ENCODE results near the gene BMERB1. TPM values are rescaled to one million over a fixed set of nuclear protein-coding genes. Genes with fewer than 3 reads are reported as not detected.
"Not testable (repeated sequence)": the region's sequence is repeated elsewhere in the genome, so short reads cannot be mapped to it uniquely, and the experiment has no call there.

BMERB1 gene
- total RNA-seq: 5.9 and 6.9 TPM in 2 replicates

- intact Hi-C loops (cut with micrococcal nuclease): no loop called here
Measured at GRCh38 chr16:15434425-15435215, at the start of gene BMERB1. BMERB1 (plus strand) TSS chr16:15434588; CDS start chr16:15434654, 66 bp downstream.

GRCh38 chr16:15388060-15388459 lies 46.3 kb upstream of the BMERB1 start:
- intact Hi-C loops (cut with micrococcal nuclease): not testable (repeated sequence)

DNA sequence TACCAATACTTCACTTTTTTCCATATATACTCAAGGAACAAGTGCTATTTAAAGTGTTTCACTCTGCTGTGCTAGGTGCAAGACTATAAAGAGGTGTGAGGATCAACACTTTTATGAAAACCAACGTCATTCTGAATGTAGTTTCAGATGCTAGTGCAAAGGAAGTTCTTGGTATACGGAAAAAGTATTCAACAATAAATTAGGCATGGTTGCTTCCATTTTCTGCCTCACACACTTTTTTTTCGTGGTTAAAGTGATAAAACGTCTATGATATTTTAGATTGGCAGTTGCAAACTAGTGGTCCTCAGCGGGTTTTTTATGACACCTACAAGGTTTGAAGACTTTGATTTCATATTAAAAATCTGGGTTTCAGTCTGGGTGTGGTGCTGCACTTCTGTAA lies 44.5 kb upstream of the BMERB1 start:
- intact Hi-C loops (cut with micrococcal nuclease): not testable (repeated sequence)

DNA sequence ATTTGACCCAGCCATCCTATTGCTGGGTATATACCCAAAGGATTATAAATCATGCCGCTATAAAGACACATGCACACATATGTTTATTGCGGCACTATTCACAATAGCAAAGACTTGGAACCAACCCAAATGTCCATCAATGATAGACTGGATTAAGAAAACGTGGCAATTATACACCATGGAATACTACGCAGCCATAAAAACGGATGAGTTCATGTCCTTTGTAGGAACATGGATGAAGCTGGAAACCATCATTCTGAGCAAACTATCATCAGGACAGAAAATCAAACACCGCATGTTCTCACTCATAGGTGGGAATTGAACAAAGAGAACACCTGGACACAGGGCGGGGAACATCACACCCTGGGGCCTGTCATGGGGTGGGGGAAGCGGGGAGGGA lies 41.4 kb upstream of the BMERB1 start:
- intact Hi-C loops (cut with micrococcal nuclease): not testable (repeated sequence)

- intact Hi-C loops (cut with micrococcal nuclease): not testable (repeated sequence)
Measured at GRCh38 chr16:15395631-15396508, 38.5 kb upstream of the BMERB1 start, which contains the start of gene MPV17L. MPV17L (plus strand) TSS chr16:15395754; CDS start chr16:15395898, 144 bp downstream.

- intact Hi-C loops (cut with micrococcal nuclease): not testable (repeated sequence)
Measured at GRCh38 chr16:15396509-15396829, 37.9 kb upstream of the BMERB1 start.

DNA sequence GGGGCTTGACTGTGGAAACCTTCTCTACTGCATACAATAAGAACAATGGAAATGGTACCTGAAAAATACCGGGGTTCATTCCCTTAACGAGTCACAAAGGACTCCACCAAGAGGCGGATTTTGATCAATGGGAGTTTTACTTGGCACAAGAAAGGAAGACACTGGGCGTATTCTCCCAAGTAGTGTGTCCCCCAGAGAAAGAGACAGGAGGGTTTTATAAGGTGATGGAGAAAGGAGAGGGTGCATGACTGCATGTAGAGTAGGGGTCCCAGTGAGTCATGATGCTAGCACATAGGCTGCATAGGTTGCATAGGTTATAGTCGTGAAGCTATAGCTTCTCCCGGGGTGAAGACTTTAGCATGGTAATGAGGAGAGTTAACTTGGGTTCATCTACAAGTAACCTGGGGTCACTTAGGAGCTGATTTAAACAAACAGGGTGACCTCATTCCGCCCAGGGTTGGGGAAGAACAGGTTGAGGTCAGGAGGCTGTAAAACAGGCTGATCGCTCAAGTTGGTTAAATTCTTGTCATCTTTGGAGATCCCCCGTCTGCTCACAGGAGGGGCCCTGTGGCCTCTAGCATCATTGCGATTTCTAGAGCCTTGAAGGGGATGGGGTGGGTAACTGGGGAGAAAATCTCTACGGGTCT lies 37.3 kb upstream of the BMERB1 start:
- intact Hi-C loops (cut with micrococcal nuclease): no loop called here

- intact Hi-C loops (cut with micrococcal nuclease): no loop called here
Measured at GRCh38 chr16:15398618-15399316, 35.6 kb upstream of the BMERB1 start.

DNA sequence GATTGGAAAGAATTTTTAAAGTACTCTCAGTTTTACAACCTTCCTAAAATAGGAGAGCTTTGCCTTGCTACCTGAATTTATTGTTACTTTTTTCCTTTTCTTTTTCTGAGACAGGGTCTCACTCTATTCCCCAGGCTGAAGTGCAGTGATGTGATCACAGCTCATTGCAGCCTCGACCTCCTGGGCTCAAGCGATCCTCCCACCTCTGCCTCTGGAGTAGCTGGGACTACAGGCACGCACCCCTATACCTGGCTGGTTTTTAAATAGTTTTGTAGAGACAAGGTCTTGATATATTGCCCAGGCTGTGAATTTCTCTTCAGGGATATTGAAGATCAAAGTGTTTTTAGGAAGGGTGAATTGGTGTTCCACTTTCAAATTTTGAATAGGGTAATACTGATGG lies 35.1 kb upstream of the BMERB1 start:
- intact Hi-C loops (cut with micrococcal nuclease): no loop called here

DNA sequence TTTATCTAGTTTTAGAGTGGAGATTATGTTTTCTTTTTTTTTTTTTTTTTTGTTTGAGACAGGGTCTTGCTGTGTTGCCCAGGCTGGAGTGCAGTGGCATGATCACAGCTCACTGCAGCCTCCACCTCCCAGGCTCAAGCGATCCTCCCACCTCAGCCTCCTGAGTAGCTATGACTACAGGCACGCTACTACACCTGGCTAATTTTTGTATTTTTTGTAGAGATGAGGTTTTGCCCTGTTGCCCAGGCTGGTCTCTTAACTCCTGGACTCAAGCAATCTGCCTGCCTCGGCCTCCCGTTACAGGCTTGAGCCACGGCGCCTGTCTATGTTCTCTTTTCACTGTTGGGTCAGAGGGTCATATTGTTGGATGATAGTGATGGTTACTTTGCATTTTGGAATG lies 34.1 kb upstream of the BMERB1 start:
- intact Hi-C loops (cut with micrococcal nuclease): not testable (repeated sequence)

DNA sequence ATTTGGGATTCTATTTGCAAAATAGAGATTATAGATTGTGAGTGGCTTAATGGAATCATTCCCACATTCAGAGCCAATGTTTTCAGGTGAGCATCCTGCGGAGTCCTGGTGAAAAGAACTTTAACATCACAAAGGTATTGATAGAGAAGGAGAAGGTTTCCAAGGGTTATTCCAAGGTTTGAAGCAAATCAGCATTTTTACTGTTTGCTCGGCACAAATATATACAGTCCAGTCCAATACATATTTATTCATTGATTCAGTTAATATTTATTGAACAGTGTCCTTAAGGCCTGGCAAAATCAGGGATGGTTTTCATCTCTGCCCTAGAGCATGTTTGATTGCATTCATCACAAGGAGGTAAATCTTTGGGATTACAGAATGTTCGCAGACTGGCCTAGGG lies 32.4 kb upstream of the BMERB1 start:
- intact Hi-C loops (cut with micrococcal nuclease): no loop called here

GRCh38 chr16:15403392-15403995 lies 30.9 kb upstream of the BMERB1 start:
- intact Hi-C loops (cut with micrococcal nuclease): no loop called here

DNA sequence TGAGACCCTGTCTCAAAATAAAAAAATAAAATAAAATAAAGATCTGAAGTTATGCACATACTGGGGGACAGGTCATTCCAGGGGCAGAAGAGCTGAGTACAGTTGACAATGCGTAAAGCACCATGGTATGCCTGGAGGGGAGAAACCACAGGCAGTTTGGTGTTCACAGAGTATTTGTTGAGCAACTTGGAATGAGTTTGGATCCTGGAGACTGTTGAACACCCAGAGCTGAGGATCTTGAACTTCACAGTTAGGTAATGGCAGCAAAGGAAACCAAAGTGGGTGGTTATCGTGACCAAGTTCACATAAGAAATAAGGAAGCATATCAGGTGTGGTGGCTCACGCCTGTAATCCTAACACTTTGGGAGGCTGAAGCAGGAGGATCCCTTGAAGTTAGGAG lies 30.3 kb upstream of the BMERB1 start:
- intact Hi-C loops (cut with micrococcal nuclease): not testable (repeated sequence)

DNA sequence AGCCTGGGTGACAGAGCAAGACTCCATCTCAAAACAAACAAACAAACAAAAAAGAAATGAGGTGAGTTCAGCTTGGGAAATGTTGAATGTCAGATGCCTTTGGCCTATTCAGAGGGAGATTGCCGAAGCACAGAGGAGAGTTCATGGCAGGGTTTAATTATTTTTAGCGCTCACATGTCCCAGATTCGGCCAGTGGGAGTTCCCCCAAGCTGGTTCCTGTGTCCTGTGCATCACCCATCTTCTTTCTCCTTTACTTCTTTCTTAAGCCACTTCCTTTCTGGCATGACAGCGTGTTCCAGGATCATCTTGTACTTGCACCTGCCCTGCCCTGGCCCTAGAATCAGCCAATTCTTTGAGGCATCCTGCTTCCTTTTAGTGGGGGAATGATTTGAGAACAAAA lies 29.6 kb upstream of the BMERB1 start:
- intact Hi-C loops (cut with micrococcal nuclease): no loop called here

GRCh38 chr16:15407756-15408155 lies 26.6 kb upstream of the BMERB1 start:
- intact Hi-C loops (cut with micrococcal nuclease): not testable (repeated sequence)

DNA sequence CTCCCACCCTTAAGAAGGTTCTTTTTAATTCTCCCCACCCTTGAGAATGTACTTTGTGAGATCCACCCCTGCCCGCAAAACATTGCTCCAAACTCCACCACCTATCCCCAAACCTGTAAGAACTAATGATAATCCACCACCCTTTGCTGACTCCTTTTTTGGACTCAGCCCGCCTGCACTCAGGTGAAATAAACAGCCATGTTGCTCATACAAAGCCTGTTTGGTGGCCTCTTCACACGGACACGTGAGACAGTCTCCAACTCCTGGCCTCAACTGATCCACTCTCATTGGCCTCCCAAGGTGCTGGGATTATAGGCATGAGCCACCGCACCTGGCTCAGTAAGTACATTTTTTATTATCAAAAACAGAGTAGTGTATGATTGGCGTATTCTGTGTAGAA lies 24.9 kb upstream of the BMERB1 start:
- intact Hi-C loops (cut with micrococcal nuclease): not testable (repeated sequence)

- intact Hi-C loops (cut with micrococcal nuclease): no loop called here
Measured at GRCh38 chr16:15415511-15415985, 18.8 kb upstream of the BMERB1 start.

GRCh38 chr16:15417197-15417596 lies 17.2 kb upstream of the BMERB1 start:
- intact Hi-C loops (cut with micrococcal nuclease): no loop called here

GRCh38 chr16:15418206-15418605 lies 16.2 kb upstream of the BMERB1 start:
- intact Hi-C loops (cut with micrococcal nuclease): no loop called here

DNA sequence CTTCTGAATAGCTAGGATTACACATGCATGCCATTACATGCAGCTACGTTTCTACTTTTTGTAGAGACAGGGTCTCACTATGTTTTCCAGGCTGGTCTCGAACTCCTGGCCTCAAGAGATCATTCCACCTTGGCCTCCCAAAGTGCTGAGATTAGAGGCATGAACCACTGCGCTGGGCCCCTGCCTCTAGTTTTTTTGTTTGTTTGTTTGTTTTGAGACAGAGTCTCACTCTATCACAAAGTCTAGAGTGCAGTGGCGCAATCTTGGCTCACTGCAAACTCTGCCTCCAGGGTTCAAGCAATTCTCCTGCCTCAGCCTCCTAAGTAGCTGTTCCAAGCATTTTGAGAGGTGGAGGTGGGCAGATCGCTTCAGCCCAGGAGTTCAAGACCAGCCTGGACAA lies 12.7 kb upstream of the BMERB1 start:
- intact Hi-C loops (cut with micrococcal nuclease): not testable (repeated sequence)

- intact Hi-C loops (cut with micrococcal nuclease): no loop called here
Measured at GRCh38 chr16:15422222-15422621, 12.2 kb upstream of the BMERB1 start.
